Left ventricle myocardium inferior (tissue), 1 donor: Measurements from ENCODE around the gene ZNRF3. TPM values are rescaled to one million over a fixed set of nuclear protein-coding genes. Genes with fewer than 3 reads are reported as not detected.

Source experiments
- DNase-seq: peaks from one replicate; pipeline ENCODE4 v3.0.0-alpha.2; 2020
- H3K27ac ChIP-seq: fragments of 200-600 bp; replicated peaks from 2 replicates; pipeline ENCODE4 v1.8.0; 2021
- H3K27me3 ChIP-seq: fragments of 200-600 bp; 2 replicates; pipeline ENCODE4 v1.8.0; 2021; ENCODE audit warnings: low read depth
- H3K36me3 ChIP-seq: fragments of 200-600 bp; 2 replicates; pipeline ENCODE4 v1.8.0; 2021
- H3K4me1 ChIP-seq: fragments of 200-600 bp; 2 replicates; pipeline ENCODE4 v1.8.0; 2021
- H3K4me3 ChIP-seq: fragments of 200-600 bp; 2 replicates; pipeline ENCODE4 v1.8.0; 2021; ENCODE audit warnings: mild to moderate bottlenecking, moderate library complexity
- H3K9me3 ChIP-seq: fragments of 200-600 bp; replicated peaks from 2 replicates; pipeline ENCODE4 v1.8.0; 2021
- CTCF ChIP-seq: fragments of 200-600 bp; IDR thresholded peaks from 2 replicates; pipeline ENCODE4 v1.8.0; 2021; ENCODE audit warnings: antibody characterized with exemption, mild to moderate bottlenecking, borderline replicate concordance
- intact Hi-C: fragments of 100-400 bp; cut with micrococcal nuclease; formaldehyde crosslinking; loops from one replicate; pipeline ENCODE4 v1.11.0; 2022
- total RNA-seq: library from RNA; stranded (reverse); fragmentation: NEBNext Ultra II Directional; extraction: Animal tissue kit (Norgen Biotek cat#: 25700); gene quantifications from one replicate; pipeline ENCODE4 v1.2.1, GENCODE V29; 2021
- donor health status: DM: no; HTN: yes; CAD: no; lungs with severe emphysema.

Gene ZNRF3
- total RNA-seq, 1 donor from 2014 or later: 6.3 TPM

GRCh38 chr22:28917747-28918549 lies 34.6 kb downstream of the ZNRF3 start:
- peaks cover 46% of the 10 kb centered on the region for H3K4me1 ChIP-seq

GRCh38 chr22:28918550-28919271 lies 35.3 kb downstream of the ZNRF3 start:
- Histone ChIP-seq H3K27me3 (no peaks in the 10 kb centered on the region), H3K27ac (peak overlapping the region; percentile 91), H3K36me3 (no peaks in the 10 kb centered on the region), H3K9me3 (no peaks in the 10 kb centered on the region), H3K4me3 (no peak overlapping the region), H3K4me1 (peaks cover 54% of the 10 kb centered on the region)
- intact Hi-C loops: no loop called here
- DNase-seq: no peak
- no peak for TF ChIP-seq CTCF

More at GRCh38 chr22:28917747-28918549, 34.6 kb downstream of the ZNRF3 start:
- DNase-seq: peak; percentile 28
- Histone ChIP-seq H3K36me3 (no peaks in the 10 kb centered on the region), H3K9me3 (no peaks in the 10 kb centered on the region), H3K27me3 (no peaks in the 10 kb centered on the region), H3K27ac (peak overlapping the region; percentile 91), H3K4me3 (peak overlapping the region; percentile 17)
- intact Hi-C loops: no loop called here
- no peak for TF ChIP-seq CTCF

- Histone ChIP-seq H3K27me3 (no peaks in the 10 kb centered on the region), H3K4me1 (peaks cover 58% of the 10 kb centered on the region), H3K9me3 (no peaks in the 10 kb centered on the region), H3K4me3 (no peak overlapping the region), H3K36me3 (no peaks in the 10 kb centered on the region), H3K27ac (no peak overlapping the region)
- no peak for DNase-seq
- no peak for TF ChIP-seq CTCF
- intact Hi-C loops: no loop called here
Observed at GRCh38 chr22:28920757-28921584, 37.6 kb downstream of the ZNRF3 start.

- Histone ChIP-seq H3K36me3 (no peaks in the 10 kb centered on the region), H3K27ac (no peak overlapping the region), H3K4me3 (no peak overlapping the region), H3K9me3 (no peaks in the 10 kb centered on the region), H3K27me3 (no peaks in the 10 kb centered on the region), H3K4me1 (peaks cover 56% of the 10 kb centered on the region)
- intact Hi-C loops: no loop called here
- no peak for TF ChIP-seq CTCF
- no peak for DNase-seq
Observed at GRCh38 chr22:28921585-28921879, 38.2 kb downstream of the ZNRF3 start.

- Histone ChIP-seq H3K27me3 (no peaks in the 10 kb centered on the region), H3K36me3 (no peaks in the 10 kb centered on the region), H3K4me3 (no peak overlapping the region), H3K9me3 (no peaks in the 10 kb centered on the region), H3K27ac (no peak overlapping the region), H3K4me1 (peaks cover 44% of the 10 kb centered on the region)
- intact Hi-C loops: no loop called here
- no peak for TF ChIP-seq CTCF
- DNase-seq: no peak
Observed at GRCh38 chr22:28922540-28923244, 39.3 kb downstream of the ZNRF3 start.
